ENCODE data around the gene MYO16. TPM values are rescaled to one million over a fixed set of nuclear protein-coding genes. Genes with fewer than 3 reads are reported as not detected.
"Not testable (repeated sequence)": the region's sequence is repeated elsewhere in the genome, so short reads cannot be mapped to it uniquely, and the experiment has no call there.

The MYO16 gene
- total RNA-seq, 1 experiment from 2014 or later: 0.15 TPM

- Histone ChIP-seq H3K79me2 (ENCODE audit: low read length) (no peaks in the 10 kb centered on the region), H3K9ac (ENCODE audit: low read length) (no peak overlapping the region), H3K4me2 (ENCODE audit: low read depth, low read length, poor library complexity, severe bottlenecking) (no peak overlapping the region)
Observed at GRCh38 chr13:109207622-109208021, 578.2 kb downstream of the MYO16 start.

GRCh38 chr13:109208522-109208921, 579.1 kb downstream of the MYO16 start:
- Histone ChIP-seq H2AFZ (ENCODE audit: low read length) (no peak overlapping the region), H3K9me2 (replicated peaks; ENCODE audit: insufficient read depth, low read length) (no peaks in the 10 kb centered on the region), H4K20me1 (ENCODE audit: insufficient read depth, low read depth, low read length) (no peaks in the 10 kb centered on the region), H3K27ac (ENCODE audit: low read length) (no peak overlapping the region), H3K9me3 (ENCODE audit: low read length) (no peaks in the 10 kb centered on the region), H3K4me2 (ENCODE audit: low read depth, low read length, poor library complexity, severe bottlenecking) (no peak overlapping the region), H3K4me1 (ENCODE audit: low read length) (no peaks in the 10 kb centered on the region), H3K9ac (ENCODE audit: low read length) (no peak overlapping the region), H3K79me2 (ENCODE audit: low read length) (no peaks in the 10 kb centered on the region), H3K36me3 (ENCODE audit: insufficient read depth, low read length) (no peaks in the 10 kb centered on the region), H3K27me3 (ENCODE audit: low read length) (no peaks in the 10 kb centered on the region), H3K4me3 (ENCODE audit: low read length) (no peak overlapping the region)
- DNase-seq: no peak

More at GRCh38 chr13:109207622-109208021, 578.2 kb downstream of the MYO16 start:
- H3K27ac ChIP-seq (ENCODE audit: low read length): no peak overlapping the region
- H3K4me1 ChIP-seq (ENCODE audit: low read length): no peaks in the 10 kb centered on the region
- no peak overlapping the region for H2AFZ ChIP-seq (ENCODE audit: low read length)
- H3K4me3 ChIP-seq (ENCODE audit: low read length): no peak overlapping the region
- no peaks in the 10 kb centered on the region for H3K27me3 ChIP-seq (ENCODE audit: low read length)
- DNase-seq: no peak
- no peaks in the 10 kb centered on the region for H3K36me3 ChIP-seq (ENCODE audit: insufficient read depth, low read length)
- H4K20me1 ChIP-seq (ENCODE audit: insufficient read depth, low read depth, low read length): no peaks in the 10 kb centered on the region
- H3K9me2 ChIP-seq (replicated peaks; ENCODE audit: insufficient read depth, low read length): no peaks in the 10 kb centered on the region
- H3K9me3 ChIP-seq (ENCODE audit: low read length): no peaks in the 10 kb centered on the region

GRCh38 chr13:109209526-109209925, 580.1 kb downstream of the MYO16 start:
- H3K27me3 ChIP-seq (ENCODE audit: low read length): no peaks in the 10 kb centered on the region
- no peak overlapping the region for H2AFZ ChIP-seq (ENCODE audit: low read length)
- H3K4me3 ChIP-seq (ENCODE audit: low read length): no peak overlapping the region
- no peaks in the 10 kb centered on the region for H3K4me1 ChIP-seq (ENCODE audit: low read length)
- no peak overlapping the region for H3K9ac ChIP-seq (ENCODE audit: low read length)
- no peaks in the 10 kb centered on the region for H4K20me1 ChIP-seq (ENCODE audit: insufficient read depth, low read depth, low read length)
- H3K79me2 ChIP-seq (ENCODE audit: low read length): no peaks in the 10 kb centered on the region
- H3K9me3 ChIP-seq (ENCODE audit: low read length): no peaks in the 10 kb centered on the region
- no peak overlapping the region for H3K27ac ChIP-seq (ENCODE audit: low read length)
- H3K9me2 ChIP-seq (replicated peaks; ENCODE audit: insufficient read depth, low read length): no peaks in the 10 kb centered on the region
- no peak for DNase-seq
- H3K4me2 ChIP-seq (ENCODE audit: low read depth, low read length, poor library complexity, severe bottlenecking): no peak overlapping the region
- H3K36me3 ChIP-seq (ENCODE audit: insufficient read depth, low read length): no peaks in the 10 kb centered on the region

- Histone ChIP-seq H3K9me3 (ENCODE audit: low read length) (no peaks in the 10 kb centered on the region), H3K9ac (ENCODE audit: low read length) (no peak overlapping the region), H3K9me2 (replicated peaks; ENCODE audit: insufficient read depth, low read length) (no peaks in the 10 kb centered on the region), H4K20me1 (ENCODE audit: insufficient read depth, low read depth, low read length) (no peaks in the 10 kb centered on the region), H3K27me3 (ENCODE audit: low read length) (no peaks in the 10 kb centered on the region), H3K79me2 (ENCODE audit: low read length) (no peaks in the 10 kb centered on the region), H3K4me2 (ENCODE audit: low read depth, low read length, poor library complexity, severe bottlenecking) (no peak overlapping the region), H3K36me3 (ENCODE audit: insufficient read depth, low read length) (no peaks in the 10 kb centered on the region), H3K27ac (ENCODE audit: low read length) (no peak overlapping the region), H3K4me1 (ENCODE audit: low read length) (no peaks in the 10 kb centered on the region), H3K4me3 (ENCODE audit: low read length) (no peak overlapping the region), H2AFZ (ENCODE audit: low read length) (no peak overlapping the region)
- no peak for DNase-seq
Observed at GRCh38 chr13:109211616-109212015, 582.2 kb downstream of the MYO16 start.

GRCh38 chr13:109212650-109213049, 583.2 kb downstream of the MYO16 start:
- Histone ChIP-seq H3K36me3 (ENCODE audit: insufficient read depth, low read length) (no peaks in the 10 kb centered on the region), H4K20me1 (ENCODE audit: insufficient read depth, low read depth, low read length) (no peaks in the 10 kb centered on the region), H3K9ac (ENCODE audit: low read length) (no peak overlapping the region), H3K4me1 (ENCODE audit: low read length) (no peaks in the 10 kb centered on the region), H3K27me3 (ENCODE audit: low read length) (no peaks in the 10 kb centered on the region), H3K27ac (ENCODE audit: low read length) (no peak overlapping the region), H3K9me3 (ENCODE audit: low read length) (no peaks in the 10 kb centered on the region), H3K79me2 (ENCODE audit: low read length) (no peaks in the 10 kb centered on the region), H3K4me2 (ENCODE audit: low read depth, low read length, poor library complexity, severe bottlenecking) (no peak overlapping the region), H3K4me3 (ENCODE audit: low read length) (no peak overlapping the region), H2AFZ (ENCODE audit: low read length) (no peak overlapping the region), H3K9me2 (replicated peaks; ENCODE audit: insufficient read depth, low read length) (no peaks in the 10 kb centered on the region)
- DNase-seq: no peak

GRCh38 chr13:109213714-109214113, 584.3 kb downstream of the MYO16 start:
- no peak overlapping the region for H3K9ac ChIP-seq (ENCODE audit: low read length)

GRCh38 chr13:109214393-109214792, 585.0 kb downstream of the MYO16 start:
- no peaks in the 10 kb centered on the region for H3K79me2 ChIP-seq (ENCODE audit: low read length)
- no peak overlapping the region for H3K4me3 ChIP-seq (ENCODE audit: low read length)
- H3K36me3 ChIP-seq (ENCODE audit: insufficient read depth, low read length): no peaks in the 10 kb centered on the region
- no peaks in the 10 kb centered on the region for H3K9me2 ChIP-seq (replicated peaks; ENCODE audit: insufficient read depth, low read length)
- no peak overlapping the region for H3K4me2 ChIP-seq (ENCODE audit: low read depth, low read length, poor library complexity, severe bottlenecking)
- H3K27me3 ChIP-seq (ENCODE audit: low read length): no peaks in the 10 kb centered on the region
- no peaks in the 10 kb centered on the region for H4K20me1 ChIP-seq (ENCODE audit: insufficient read depth, low read depth, low read length)
- H3K4me1 ChIP-seq (ENCODE audit: low read length): no peaks in the 10 kb centered on the region
- no peak overlapping the region for H3K27ac ChIP-seq (ENCODE audit: low read length)
- no peak overlapping the region for H3K9ac ChIP-seq (ENCODE audit: low read length)
- no peak for DNase-seq
- no peak overlapping the region for H2AFZ ChIP-seq (ENCODE audit: low read length)
- H3K9me3 ChIP-seq (ENCODE audit: low read length): no peaks in the 10 kb centered on the region

More at GRCh38 chr13:109213714-109214113, 584.3 kb downstream of the MYO16 start:
- Histone ChIP-seq H3K4me3 (ENCODE audit: low read length) (no peak overlapping the region), H3K9me3 (ENCODE audit: low read length) (no peaks in the 10 kb centered on the region), H3K27ac (ENCODE audit: low read length) (no peak overlapping the region), H3K36me3 (ENCODE audit: insufficient read depth, low read length) (no peaks in the 10 kb centered on the region), H3K79me2 (ENCODE audit: low read length) (no peaks in the 10 kb centered on the region), H3K4me1 (ENCODE audit: low read length) (no peaks in the 10 kb centered on the region), H3K4me2 (ENCODE audit: low read depth, low read length, poor library complexity, severe bottlenecking) (no peak overlapping the region), H3K9me2 (replicated peaks; ENCODE audit: insufficient read depth, low read length) (no peaks in the 10 kb centered on the region), H2AFZ (ENCODE audit: low read length) (no peak overlapping the region), H3K27me3 (ENCODE audit: low read length) (no peaks in the 10 kb centered on the region), H4K20me1 (ENCODE audit: insufficient read depth, low read depth, low read length) (no peaks in the 10 kb centered on the region)
- DNase-seq: no peak

GRCh38 chr13:109215377-109215776, 586.0 kb downstream of the MYO16 start:
- Histone ChIP-seq H3K27me3 (ENCODE audit: low read length) (no peaks in the 10 kb centered on the region), H3K9ac (ENCODE audit: low read length) (no peak overlapping the region)

GRCh38 chr13:109217510-109217909, 588.1 kb downstream of the MYO16 start:
- not testable (repeated sequence) for H2AFZ ChIP-seq (ENCODE audit: low read length); H3K9me3 ChIP-seq (ENCODE audit: low read length); H3K79me2 ChIP-seq (ENCODE audit: low read length); H3K9ac ChIP-seq (ENCODE audit: low read length); H3K4me3 ChIP-seq (ENCODE audit: low read length); H3K4me1 ChIP-seq (ENCODE audit: low read length); H4K20me1 ChIP-seq (ENCODE audit: insufficient read depth, low read depth, low read length); H3K27ac ChIP-seq (ENCODE audit: low read length); H3K4me2 ChIP-seq (ENCODE audit: low read depth, low read length, poor library complexity, severe bottlenecking); H3K9me2 ChIP-seq (replicated peaks; ENCODE audit: insufficient read depth, low read length); H3K36me3 ChIP-seq (ENCODE audit: insufficient read depth, low read length); H3K27me3 ChIP-seq (ENCODE audit: low read length); DNase-seq

More at GRCh38 chr13:109215377-109215776, 586.0 kb downstream of the MYO16 start:
- H3K79me2 ChIP-seq (ENCODE audit: low read length): no peaks in the 10 kb centered on the region
- no peaks in the 10 kb centered on the region for H3K4me1 ChIP-seq (ENCODE audit: low read length)
- no peaks in the 10 kb centered on the region for H4K20me1 ChIP-seq (ENCODE audit: insufficient read depth, low read depth, low read length)
- no peak overlapping the region for H2AFZ ChIP-seq (ENCODE audit: low read length)
- H3K9me3 ChIP-seq (ENCODE audit: low read length): no peaks in the 10 kb centered on the region
- H3K36me3 ChIP-seq (ENCODE audit: insufficient read depth, low read length): no peaks in the 10 kb centered on the region
- no peak overlapping the region for H3K27ac ChIP-seq (ENCODE audit: low read length)
- no peak for DNase-seq
- no peak overlapping the region for H3K4me2 ChIP-seq (ENCODE audit: low read depth, low read length, poor library complexity, severe bottlenecking)
- H3K4me3 ChIP-seq (ENCODE audit: low read length): no peak overlapping the region
- H3K9me2 ChIP-seq (replicated peaks; ENCODE audit: insufficient read depth, low read length): no peaks in the 10 kb centered on the region

Data from Karpas-422 (cell line).